Measurements from ENCODE around the gene FHIP2A. TPM values are rescaled to one million over a fixed set of nuclear protein-coding genes. Genes with fewer than 3 reads are reported as not detected.
"Not testable (repeated sequence)": the region's sequence is repeated elsewhere in the genome, so short reads cannot be mapped to it uniquely, and the experiment has no call there.

Gene FHIP2A, protein sequence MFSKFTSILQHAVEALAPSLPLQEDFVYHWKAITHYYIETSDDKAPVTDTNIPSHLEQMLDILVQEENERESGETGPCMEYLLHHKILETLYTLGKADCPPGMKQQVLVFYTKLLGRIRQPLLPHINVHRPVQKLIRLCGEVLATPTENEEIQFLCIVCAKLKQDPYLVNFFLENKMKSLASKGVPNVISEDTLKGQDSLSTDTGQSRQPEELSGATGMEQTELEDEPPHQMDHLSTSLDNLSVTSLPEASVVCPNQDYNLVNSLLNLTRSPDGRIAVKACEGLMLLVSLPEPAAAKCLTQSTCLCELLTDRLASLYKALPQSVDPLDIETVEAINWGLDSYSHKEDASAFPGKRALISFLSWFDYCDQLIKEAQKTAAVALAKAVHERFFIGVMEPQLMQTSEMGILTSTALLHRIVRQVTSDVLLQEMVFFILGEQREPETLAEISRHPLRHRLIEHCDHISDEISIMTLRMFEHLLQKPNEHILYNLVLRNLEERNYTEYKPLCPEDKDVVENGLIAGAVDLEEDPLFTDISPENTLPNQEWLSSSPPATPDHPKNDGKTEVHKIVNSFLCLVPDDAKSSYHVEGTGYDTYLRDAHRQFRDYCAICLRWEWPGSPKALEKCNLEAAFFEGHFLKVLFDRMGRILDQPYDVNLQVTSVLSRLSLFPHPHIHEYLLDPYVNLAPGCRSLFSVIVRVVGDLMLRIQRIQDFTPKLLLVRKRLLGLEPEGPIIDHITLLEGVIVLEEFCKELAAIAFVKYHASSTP
- total RNA-seq, result 30.2 TPM
- long read RNA-seq, full-length matches to known transcripts, result 29 of 42 reads
- long read RNA-seq, partial matches to known transcripts, result 6 of 42 reads
- long read RNA-seq, other reads (novel, unspliced or antisense), result 7 of 42 reads

GRCh38 chr10:114821293-114821914 is at the start of gene FHIP2A:
TSS of gene FHIP2A (plus strand) at chr10:114821780. CDS start at chr10:114822079, 299 bp downstream.
- peaks cover 28% of the 10 kb centered on the region for H3K4me1 ChIP-seq
- H3K4me3 ChIP-seq, result peak within 1 kb of the TSS; percentile 79
- ATAC-seq, result peak; percentile 98
- DNase-seq, result peak; percentile 92
- intact Hi-C loops (cut with DNase I), result no loop called here
- no peaks in the 10 kb centered on the region for H3K36me3 ChIP-seq
- H3K27ac ChIP-seq, result peak within 1 kb of the TSS; percentile 98
- peak; percentile 56 for TF ChIP-seq CTCF (IDR thresholded peaks at IDR 0.05)
- H3K27me3 ChIP-seq, result no peaks in the 10 kb centered on the region
- no peaks in the 10 kb centered on the region for H3K9me3 ChIP-seq

DNA sequence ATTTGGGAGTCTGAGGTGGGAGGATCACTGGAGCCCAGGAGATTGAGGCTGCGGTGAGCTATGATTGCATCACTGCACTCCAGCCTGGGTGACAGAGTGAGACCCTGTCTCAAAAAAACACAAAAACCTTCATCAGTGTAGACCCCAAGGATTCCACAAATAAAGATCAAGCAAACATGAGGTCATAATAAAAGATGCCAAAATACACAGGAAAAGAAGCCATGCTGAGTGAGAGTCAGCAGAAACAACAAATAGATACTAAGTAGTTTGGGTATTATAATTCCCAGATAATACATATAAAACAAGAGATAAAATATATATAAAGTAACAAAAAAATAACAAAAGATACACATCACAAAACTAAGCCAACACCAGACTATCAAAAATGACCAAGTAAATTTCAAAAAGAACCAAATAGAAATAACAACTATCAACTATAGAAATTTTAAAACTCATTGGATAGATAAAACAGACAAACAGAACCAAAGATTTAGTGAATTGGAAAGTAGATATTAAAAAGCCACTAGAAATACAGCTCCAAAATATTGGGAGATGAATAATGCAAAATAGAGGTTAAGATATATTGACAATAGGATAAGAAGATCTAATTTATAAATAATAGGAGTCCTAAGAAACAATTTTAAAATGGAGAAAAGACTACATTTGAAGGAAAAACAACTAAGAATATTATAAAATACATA is 48.9 kb upstream of the FHIP2A start:
- DNase-seq (no peak), ATAC-seq (no peak)
- Histone ChIP-seq H3K4me3 (no peak overlapping the region), H3K27me3 (no peaks in the 10 kb centered on the region), H3K9me3 (no peaks in the 10 kb centered on the region), H3K36me3 (no peaks in the 10 kb centered on the region), H3K4me1 (peaks cover 2% of the 10 kb centered on the region), H3K27ac (no peak overlapping the region)
- TF ChIP-seq CTCF (IDR thresholded peaks at IDR 0.05), result no peak
- intact Hi-C loops (cut with DNase I), result no loop called here

- no peak for TF ChIP-seq CTCF (IDR thresholded peaks at IDR 0.05)
- Histone ChIP-seq H3K9me3 (no peaks in the 10 kb centered on the region), H3K4me1 (no peaks in the 10 kb centered on the region), H3K4me3 (no peak overlapping the region), H3K27ac (no peak overlapping the region), H3K27me3 (no peaks in the 10 kb centered on the region), H3K36me3 (no peaks in the 10 kb centered on the region)
- intact Hi-C loops (cut with DNase I), result no loop called here
- ATAC-seq (no peak), DNase-seq (no peak)
Observed at GRCh38 chr10:114773197-114773532, 48.4 kb upstream of the FHIP2A start.

GRCh38 chr10:114775082-114775481 is 46.5 kb upstream of the FHIP2A start:
- DNase-seq; H3K4me1 ChIP-seq; H3K4me3 ChIP-seq; H3K9me3 ChIP-seq; intact Hi-C loops (cut with DNase I); ATAC-seq; H3K27ac ChIP-seq; H3K36me3 ChIP-seq; H3K27me3 ChIP-seq: not testable (repeated sequence)

DNA sequence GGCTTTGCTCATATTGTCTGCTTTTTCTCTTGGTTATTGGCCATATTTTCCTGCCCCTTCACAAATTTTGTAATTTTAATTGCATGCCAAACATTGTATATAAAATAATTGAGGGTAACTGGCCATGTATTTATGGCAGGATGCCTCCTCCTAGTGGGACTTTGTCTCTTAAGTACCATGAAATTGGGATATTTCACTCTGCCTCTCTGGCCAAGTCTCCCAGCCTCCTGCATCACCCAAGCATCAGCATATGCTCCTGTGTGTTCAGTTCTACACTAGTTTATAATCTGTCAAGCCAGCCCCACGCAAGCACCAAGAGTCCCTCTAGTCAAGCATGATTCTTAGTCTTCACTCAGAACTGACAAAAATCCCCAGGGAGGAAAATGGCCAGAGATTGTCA is 44.2 kb upstream of the FHIP2A start:
- no peak overlapping the region for H3K27ac ChIP-seq
- TF ChIP-seq CTCF (IDR thresholded peaks at IDR 0.05), result no peak

More for the DNA sequence above, 44.2 kb upstream of the FHIP2A start:
- Histone ChIP-seq H3K36me3 (no peaks in the 10 kb centered on the region), H3K27me3 (no peaks in the 10 kb centered on the region), H3K4me1 (peaks cover 13% of the 10 kb centered on the region), H3K9me3 (no peaks in the 10 kb centered on the region), H3K4me3 (no peak overlapping the region)
- intact Hi-C loops (cut with DNase I), result no loop called here
- no peak for ATAC-seq
- DNase-seq, result no peak

All from upper lobe of right lung (tissue), 1 donor.